ENCODE data around the gene RIC8A.

Gene RIC8A

DNA sequence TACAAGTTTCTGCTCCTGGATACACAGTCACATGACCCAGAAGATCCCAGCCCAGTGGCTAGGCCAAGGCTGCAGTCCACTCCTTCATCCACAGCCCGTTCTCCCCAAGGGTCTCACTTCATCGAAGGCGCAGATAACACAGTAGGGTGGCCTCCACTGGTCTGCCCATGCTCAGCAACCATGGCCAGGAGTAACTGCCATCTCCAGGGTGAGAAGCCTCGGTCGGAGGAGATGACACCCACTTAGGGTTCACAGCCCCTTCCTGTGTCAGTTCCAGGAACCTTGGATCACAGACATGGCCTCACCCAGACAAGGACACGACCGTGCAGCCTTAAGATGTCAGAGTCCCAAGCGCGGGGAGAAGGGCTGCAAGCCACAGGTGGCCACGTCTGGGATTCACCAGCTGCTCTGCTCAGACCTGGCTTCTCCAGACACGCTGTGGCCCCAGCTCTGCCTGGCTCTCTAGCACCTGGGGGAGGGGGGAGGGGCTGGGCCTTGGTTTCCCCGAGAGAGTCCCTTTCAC is 2.9 kb upstream of the RIC8A start:
- no peak for DNase-seq

DNA sequence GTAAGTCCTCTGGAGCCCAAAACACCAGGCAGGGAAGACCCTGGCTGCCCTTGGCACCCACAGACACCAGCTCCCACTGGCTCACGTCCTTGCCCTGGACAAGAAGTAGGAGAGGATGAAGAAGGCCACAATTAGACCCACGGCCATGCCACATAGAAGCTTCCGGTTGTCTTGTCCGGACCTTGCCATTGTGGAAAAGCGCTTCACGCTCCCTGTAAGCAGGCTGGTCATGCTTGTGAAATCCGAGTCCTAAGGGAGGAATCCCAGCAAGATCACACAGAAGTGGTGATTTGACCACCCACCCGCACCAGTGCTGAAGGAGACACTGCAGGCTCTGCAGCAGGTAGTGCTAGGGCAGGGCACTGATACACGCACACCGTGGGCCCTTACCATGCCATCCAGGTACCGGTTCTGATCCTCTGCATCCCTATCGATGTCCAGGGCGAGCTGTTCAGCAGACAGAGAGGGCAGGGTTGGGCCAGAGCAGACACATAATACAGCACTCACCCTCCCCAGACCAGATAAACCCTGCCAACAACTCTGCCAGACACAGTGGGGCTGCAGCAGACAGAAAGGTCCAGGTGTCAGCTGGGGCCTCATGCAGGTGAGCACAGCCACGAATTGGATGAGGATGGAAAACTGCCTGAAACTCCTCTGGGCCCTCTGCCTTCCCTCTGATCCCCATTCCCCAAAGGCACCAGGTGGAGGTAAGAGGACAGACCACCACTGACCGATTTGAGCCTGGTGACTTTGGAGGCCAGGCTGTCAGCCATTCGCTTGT is 2.1 kb upstream of the RIC8A start:
- no peak for DNase-seq

DNA sequence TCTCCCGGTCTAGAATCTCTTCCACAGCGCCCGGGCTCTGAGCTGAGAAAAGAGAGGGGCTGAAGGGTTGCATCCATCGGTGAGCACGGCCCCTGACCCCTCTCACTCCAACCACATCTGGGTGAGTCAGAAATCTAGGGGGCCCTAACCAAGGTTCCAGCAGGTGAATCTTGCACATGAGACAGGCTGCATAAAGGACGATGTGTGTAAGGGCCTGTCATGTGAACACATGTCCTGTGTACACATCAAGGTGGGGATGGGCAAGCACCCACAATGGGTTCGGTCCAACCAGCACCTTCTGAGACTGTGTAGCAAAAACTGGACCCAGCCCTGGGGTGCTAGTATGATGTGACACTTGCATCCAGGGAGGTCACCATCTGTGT is 1.5 kb upstream of the RIC8A start:
- DNase-seq, result no peak

DNA sequence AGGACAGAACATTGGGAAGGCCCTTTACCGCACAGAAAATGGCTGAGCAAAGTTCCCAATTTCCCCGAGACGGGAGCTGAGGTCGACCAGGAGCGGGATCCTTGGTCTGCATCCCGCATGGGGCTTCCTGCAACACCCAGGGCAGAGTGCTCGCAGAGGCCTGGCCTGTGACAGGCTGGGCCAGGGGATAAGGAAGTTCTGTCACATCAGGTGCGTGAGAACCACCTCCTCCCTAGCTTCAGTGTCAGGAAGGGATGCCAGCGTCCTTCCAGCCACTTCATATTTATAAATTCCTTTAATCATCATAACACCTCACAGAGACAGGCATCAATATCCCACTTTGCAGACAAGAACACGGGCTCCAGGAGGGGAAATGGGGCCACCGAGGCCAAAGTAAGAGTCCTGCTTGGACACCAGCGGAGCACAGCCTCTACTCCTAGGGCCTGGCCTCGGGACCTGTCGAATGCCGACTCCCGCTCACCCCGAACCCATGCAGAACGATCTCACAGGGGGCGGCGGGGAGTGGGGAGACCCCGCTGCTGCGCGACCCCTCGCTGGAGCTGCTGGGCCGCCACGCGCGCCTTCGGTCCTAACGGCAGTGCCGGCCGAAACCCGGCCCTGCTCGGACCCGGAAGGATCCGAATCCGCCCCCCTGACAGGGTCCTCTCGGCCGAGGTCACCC is 841 bp upstream of the RIC8A start:
- DNase-seq, result no peak

DNA sequence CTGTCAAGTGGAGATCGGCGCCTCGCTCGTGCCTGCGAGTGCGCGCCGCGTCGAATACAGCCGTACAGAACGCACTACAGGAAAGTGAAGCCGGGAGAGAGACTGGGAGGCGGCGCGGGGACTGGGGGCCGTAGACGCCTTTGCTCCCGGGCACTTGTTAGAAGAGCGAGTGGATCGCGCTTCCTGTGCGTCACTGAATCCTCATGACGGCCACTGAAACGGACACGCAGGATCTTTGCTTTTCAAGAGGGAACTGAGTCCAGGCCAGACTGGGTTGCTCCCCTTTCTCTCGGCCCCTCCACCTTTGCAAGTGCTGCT is 314 bp downstream of the RIC8A start:
- no peak for DNase-seq

DNA sequence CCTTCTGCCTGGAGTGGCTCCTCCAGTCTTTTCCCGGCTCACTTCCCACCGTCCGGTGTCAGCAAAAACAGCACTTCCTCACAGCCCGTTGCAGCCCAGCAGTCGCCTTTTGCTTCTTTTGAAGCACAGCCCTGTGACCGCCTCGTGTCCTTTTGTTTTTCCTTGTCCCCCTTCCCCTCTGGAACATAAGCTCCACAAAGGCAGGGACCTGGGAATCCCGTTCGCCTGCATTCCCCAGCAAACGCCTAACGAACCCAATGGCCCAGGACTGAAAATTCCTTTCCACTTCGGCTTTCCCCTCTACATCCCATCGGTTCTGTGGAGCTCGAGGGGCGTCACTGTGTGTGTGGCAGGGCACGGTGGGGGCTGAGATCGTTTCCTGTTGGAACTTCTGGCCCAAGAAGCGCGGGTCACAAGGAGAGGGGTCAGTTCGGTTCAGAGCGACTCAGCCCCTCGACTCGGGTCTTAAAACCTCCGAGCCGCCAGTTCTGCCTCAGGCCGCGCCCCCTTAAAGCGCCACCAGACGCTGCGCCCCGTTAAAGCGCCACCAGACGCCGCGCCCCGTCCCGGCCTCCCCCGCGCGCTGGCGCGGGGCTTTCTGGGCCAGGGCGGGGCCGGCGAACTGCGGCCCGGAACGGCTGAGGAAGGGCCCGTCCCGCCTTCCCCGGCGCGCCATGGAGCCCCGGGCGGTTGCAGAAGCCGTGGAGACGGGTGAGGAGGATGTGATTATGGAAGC is 841 bp downstream of the RIC8A start:
- DNase-seq, result peak; percentile 60

DNA sequence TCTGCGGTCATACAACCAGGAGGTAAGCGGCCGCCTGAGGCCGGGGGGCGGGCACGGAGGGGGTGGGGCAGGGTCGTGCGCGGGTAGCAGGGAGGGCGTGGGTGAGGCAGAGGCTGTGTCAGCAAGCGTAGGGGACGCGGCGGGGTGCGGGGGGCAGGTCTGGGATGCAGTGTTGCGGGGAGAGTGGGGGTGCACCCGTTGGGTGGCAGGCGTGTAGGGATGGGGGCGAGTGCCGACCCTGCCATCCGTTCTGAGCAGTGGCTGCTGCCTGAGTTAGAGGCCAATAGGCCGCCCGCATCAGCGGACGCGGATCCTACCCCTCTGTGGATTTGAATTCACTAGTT is 1.4 kb downstream of the RIC8A start:
- no peak for DNase-seq

DNA sequence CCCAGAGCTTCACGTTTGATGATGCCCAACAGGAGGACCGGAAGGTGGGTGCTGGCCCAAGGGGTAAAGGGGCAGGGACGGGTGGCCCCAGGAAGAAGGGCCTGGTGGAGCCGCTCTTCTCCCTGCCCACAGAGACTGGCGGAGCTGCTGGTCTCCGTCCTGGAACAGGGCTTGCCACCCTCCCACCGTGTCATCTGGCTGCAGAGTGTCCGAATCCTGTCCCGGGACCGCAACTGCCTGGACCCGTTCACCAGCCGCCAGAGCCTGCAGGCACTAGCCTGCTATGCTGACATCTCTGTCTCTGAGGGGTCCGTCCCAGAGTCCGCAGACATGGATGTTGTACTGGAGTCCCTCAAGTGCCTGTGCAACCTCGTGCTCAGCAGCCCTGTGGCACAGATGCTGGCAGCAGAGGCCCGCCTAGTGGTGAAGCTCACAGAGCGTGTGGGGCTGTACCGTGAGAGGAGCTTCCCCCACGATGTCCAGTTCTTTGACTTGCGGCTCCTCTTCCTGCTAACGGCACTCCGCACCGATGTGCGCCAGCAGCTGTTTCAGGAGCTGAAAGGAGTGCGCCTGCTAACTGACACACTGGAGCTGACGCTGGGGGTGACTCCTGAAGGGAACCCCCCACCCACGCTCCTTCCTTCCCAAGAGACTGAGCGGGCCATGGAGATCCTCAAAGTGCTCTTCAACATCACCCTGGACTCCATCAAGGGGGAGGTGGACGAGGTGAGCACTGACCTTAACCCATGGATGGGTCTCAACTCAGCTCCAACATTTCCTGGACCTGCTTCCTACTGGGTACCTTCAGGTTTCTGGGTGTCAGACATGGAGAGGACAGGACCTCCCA is 2.0 kb downstream of the RIC8A start:
- DNase-seq, result no peak

DNA sequence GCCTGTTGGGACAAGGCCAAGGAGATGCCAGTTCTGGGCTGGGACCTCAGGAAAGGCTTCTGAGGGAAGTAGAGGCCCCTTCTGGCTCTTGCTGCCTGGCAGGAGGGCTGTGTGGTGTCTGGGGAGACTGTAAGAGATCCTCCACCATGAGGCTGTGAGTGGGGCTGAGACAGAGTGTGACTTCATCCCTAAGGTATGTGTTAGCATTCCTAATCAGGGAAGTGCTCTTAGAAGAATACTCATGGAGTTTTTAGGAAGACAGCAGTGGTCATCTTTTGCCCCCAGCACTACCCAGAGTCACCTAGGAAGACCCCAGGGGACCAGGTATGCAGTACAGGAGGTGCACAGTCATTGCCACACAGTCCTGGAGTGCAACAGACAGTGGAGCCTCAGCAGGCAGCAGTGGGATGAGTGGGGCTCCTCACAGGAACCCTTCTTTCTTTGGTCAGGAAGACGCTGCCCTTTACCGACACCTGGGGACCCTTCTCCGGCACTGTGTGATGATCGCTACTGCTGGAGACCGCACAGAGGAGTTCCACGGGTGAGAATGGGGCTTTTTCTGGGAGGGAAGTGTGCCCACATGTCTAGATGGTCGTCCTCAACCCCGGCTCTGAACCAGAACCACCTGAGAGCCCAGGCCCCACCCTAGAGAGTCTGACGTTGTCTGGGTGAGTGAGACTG is 2.8 kb downstream of the RIC8A start:
- no peak for DNase-seq

DNA sequence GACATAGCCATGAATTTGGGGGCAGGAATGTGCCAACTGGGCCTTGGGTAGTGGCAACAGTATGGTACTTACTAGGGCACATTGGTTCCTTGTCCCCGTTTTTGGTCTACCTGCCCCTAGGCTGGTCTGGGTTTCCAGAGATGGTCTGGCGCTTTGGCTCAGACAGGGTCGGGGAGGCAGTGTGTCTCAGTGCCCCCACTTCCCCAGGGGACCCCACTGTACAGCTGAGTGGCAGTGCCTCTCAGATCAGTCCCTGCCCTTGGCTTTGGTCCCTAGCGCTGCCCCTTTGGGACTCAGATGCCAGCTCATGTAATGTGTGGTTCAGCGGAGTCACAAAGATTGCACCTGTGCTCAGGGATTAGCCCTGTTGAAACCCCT is 3.3 kb downstream of the RIC8A start:
- DNase-seq, result no peak

DNA sequence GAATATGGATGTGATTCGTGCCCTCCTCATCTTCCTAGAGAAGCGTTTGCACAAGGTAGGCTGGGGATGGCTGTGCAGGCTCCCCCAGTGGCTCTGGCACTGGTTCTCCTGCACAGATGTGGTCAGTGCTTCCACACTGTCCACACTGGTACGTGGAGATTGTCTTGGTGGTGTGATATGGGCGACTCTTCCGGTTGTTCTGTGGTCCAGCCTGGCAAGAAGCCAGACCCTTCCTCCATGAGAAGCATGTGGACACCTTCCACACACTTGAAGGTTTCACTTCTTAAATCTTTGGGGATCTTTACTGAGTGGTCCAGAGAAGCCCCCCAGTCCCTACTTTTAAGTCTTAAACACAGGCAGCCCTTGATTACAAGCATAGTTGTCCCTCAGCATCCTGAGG is 3.8 kb downstream of the RIC8A start:
- no peak for DNase-seq

DNA sequence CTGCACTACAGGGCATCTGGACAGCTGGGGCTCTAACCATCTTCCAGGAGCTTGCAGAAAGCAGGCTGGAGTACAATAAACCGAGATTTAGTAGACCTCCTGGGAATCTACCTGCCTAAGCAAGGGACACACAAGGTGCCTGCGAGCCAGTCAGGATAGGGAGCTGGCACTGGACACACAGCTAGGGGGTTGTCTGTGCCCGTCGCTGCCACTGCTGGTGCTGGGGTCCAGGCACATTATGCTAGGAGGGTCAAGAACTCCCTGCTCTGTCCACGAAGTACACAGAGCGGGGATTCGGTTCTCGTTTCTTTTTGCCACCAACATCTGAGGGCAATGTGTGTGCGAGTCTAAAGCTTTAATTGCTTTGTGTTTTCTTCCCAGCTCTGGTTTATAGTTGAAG is 4.2 kb downstream of the RIC8A start:
- no peak for DNase-seq

DNA sequence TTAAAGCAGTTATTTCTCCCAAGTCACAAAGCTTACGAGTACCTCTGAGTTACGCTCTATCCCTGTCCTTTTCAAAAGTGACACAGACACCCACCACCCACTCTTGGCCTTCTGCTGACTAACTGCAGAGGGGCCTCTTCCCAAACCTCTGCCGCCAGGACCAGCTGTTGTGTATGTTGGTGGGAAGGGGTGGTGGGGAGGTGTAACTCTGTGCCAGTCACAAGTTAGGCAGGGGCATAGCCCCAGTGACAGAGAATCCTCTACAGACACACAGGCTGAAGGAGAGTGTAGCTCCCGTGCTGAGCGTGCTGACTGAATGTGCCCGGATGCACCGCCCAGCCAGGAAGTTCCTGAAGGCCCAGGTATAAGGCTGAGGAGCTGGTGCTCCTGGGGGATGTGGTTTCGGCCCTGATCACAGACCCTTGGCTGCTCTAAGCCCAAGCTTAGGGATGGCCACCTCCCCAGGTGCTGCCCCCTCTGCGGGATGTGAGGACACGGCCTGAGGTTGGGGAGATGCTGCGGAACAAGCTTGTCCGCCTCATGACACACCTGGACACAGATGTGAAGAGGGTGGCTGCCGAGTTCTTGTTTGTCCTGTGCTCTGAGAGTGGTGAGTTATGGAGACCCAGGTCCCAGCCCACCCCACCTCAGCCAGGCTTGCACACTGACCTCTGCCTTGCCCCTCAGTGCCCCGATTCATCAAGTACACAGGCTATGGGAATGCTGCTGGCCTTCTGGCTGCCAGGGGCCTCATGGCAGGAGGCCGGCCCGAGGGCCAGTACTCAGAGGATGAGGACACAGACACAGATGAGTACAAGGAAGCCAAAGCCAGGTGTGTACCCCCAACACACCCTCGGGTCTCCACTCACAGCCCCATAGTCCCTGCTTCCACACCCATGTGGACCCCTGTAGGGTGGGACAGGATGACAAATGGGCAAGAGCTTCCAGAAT is 4.9 kb downstream of the RIC8A start:
- DNase-seq, result no peak

DNA sequence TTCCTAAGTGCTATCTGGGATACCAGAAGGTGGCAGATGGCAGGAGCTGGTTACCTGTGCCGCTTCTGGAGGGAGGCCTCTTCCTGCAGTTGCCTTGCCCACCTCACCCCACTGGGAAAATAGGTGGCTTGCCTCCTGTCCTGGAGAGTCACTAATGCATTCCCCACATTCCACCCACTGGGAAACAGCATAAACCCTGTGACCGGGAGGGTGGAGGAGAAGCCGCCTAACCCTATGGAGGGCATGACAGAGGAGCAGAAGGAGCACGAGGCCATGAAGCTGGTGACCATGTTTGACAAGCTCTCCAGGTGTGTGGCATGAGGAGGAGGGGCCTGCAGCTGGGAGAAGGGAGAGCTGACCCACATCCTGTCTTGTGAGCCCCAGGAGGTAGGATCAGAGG is 5.6 kb downstream of the RIC8A start:
- no peak for DNase-seq

DNA sequence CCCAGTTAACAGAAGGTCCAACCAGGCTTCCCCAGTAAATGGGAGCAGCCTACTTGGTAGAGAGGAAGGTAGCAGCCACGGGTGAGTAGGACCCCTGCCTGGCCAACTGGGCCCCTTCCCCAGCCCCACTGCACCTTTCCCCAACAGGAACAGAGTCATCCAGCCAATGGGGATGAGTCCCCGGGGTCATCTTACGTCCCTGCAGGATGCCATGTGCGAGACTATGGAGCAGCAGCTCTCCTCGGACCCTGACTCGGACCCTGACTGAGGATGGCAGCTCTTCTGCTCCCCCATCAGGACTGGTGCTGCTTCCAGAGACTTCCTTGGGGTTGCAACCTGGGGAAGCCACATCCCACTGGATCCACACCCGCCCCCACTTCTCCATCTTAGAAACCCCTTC is 6.6 kb downstream of the RIC8A start:
- DNase-seq, result no peak

DNA sequence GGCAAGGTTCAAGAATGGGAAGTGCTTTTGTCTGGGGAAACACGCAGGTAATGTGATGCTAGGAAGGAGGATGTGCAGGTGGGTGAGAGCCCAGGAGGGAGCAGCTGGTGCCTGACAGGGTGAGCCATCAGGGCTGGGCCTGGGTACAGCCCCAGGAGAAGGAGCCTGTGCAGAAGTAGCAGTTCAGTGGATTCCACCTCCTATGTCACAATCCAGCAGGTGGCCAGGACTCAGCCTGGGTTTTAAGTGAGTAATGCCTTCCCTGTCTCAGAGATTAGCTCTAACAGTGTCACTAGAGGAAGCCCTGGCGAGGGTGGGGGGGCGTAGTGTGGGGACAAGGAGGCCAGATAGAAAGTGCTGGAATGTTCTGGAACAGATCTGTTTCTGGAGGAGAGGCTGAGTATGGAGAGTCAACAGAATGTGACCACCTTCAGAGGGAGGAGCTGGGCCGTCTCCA is 8.1 kb downstream of the RIC8A start:
- DNase-seq, result peak; percentile 14

DNA sequence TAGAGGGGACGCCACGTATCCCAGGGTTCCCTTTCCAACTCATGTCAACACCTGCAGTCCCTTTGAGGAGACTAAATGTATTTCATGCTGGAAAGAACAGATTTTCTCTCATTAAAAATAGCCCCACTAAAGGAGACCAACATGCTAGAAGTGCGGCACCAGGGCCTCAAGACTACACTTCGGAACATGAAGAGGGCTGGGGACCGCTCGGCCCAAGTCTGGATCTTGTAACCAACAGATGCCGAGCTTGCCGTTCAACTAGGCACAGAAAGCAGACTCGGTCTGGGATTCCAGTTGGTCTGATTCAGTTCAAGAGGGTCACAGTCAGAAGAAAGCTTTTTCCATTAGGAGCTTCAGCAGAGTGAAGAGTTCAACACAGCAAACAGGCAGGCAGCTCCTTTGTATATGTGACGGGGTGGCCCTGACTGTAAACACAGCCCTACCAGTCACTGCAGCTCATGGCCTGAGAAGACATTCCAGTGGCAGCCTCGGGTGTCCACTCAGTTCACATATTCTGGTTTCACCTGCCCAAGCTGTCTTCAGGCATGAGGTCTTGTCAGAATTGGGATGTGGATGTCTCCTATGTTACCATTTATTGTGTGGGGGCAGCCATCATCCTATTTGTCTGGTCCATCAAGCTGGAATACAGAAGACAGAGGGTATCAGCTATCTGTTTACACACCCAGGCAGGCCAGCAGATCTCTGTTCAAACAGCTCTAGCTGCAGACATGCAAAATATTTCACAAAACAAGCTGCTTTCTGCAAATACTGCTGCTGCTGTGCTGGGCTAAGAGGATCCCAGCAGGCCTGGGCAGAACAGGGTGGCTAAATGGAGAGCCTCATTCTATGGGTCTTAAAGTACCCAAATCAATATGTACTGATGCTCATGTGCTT is 8.8 kb downstream of the RIC8A start:
- no peak for DNase-seq

DNA sequence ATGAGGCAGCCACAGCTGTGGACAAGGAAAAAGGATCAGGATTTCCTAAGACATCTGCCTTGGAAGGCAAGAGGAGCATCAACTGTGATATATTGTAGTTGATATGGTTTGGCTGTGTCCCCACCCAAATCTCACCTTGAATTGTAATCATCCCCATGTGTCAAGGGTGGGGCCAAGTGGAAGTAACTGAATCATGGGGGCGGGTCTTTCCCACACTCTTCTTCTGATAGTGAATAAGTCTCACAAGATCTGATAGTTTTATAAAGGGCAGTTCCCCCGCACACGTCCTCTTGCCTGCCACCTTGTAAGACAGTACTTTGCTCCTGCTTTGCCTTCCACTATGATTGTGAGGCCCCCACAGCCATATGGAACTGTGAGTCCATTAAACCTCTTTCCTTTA is 10.2 kb downstream of the RIC8A start:
- DNase-seq, result no peak

DNA sequence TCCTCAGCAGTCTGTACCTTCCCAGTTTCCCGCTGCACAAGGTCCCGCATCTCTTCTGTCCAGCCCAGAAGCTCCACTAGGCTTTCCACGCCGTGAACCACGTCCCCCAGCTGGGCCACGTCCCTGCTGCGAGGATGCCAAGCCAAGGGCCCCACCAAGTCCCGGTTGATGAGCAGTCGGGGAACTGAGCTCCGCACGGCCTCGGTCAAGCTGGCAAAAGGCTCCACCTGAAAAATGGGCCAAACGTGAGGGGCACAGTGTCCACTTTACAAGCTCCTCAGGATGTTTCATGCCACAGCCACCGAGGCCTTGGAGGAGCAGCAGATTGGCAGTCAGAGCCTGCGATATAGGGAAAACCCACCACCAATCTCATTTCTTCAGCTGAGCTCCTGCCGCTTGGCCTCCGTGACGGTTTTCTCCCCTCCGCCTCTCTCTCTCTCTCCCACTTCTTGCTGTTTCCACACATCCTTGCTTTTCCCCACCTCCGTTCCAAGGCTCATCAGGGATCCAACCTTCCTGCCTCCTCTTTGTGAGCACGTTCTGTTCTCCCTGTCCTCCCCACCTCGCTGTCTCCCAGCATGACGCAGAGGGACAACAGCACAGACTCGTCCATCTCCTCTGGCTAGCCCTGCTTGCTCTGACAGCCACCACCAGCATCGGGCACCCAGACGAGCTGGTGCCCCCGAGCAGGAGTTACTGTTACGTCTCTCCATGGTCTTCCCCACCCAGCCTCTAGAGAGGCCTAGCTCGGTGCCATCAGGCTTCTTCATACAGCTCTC is 11.5 kb downstream of the RIC8A start:
- DNase-seq, result no peak

All from NCI-H2107 (cell line).